Breast epithelium (tissue), 4 donors: ENCODE results near the gene CCDC106. TPM values are rescaled to one million over a fixed set of nuclear protein-coding genes. Genes with fewer than 3 reads are reported as not detected.

Experiments
- DNase-seq, 2 donors: peaks; one replicate each; pipeline ENCODE4 v3.0.0-alpha.2; 2019; ENCODE audit warnings: low spot score in 2 of 2
- H3K27ac ChIP-seq, 2 donors: fragments of 200-600 bp; sonication (generic) in 1 of 2; one replicate each; pipeline ENCODE4 v1.5.1; 2016 to 2019; ENCODE audit warnings: mild to moderate bottlenecking in 1 of 2
- H3K27me3 ChIP-seq, 2 donors: fragments of 200-600 bp; sonication (generic) in 1 of 2; one replicate each; pipeline versions ENCODE4 v1.5.1 to v1.6.0; 2017 to 2019; ENCODE audit warnings: control low read depth in 1 of 2, mild to moderate bottlenecking in 1 of 2
- H3K36me3 ChIP-seq: fragments of 200-600 bp; one replicate; pipeline ENCODE4 v1.5.1; 2019
- H3K4me1 ChIP-seq, 2 donors: fragments of 200-600 bp; sonication (generic); one replicate each; pipeline ENCODE4 v1.5.1; 2016 to 2019; ENCODE audit warnings: control low read depth in 1 of 2
- H3K4me3 ChIP-seq, 3 donors: fragments of 200-600 bp; sonication (generic); 1 replicate in 2 of 3; 2 replicates in 1 of 3; pipeline ENCODE4 v1.5.1; 2016 to 2019; ENCODE audit warnings: mild to moderate bottlenecking in 3 of 3, moderate library complexity in 2 of 3
- H3K9me3 ChIP-seq, 2 donors: fragments of 200-600 bp; sonication (generic) in 1 of 2; one replicate each; pipeline ENCODE4 v1.5.1; 2016 to 2019; ENCODE audit warnings: control low read depth in 1 of 2
- POLR2A ChIP-seq: fragments of 450-650 bp; IDR thresholded peaks from one replicate; pipeline ENCODE4 v1.6.1; 2016; ENCODE audit warnings: antibody characterized with exemption, mild to moderate bottlenecking, moderate library complexity
- POLR2AphosphoS5 ChIP-seq, 3 donors: sonication (generic); formaldehyde crosslinking; IDR thresholded peaks; one replicate each; pipeline ENCODE4 v1.6.1; 2017; ENCODE audit warnings: antibody characterized with exemption in 3 of 3
- intact Hi-C: fragments of 100-400 bp; cut with DNase I; formaldehyde crosslinking; loops from one replicate; pipeline ENCODE4 v1.15.1; 2023; ENCODE audit warnings: low total_unique reads
- total RNA-seq, 3 donors: library from RNA; depleted of rRNA; stranded (reverse); fragments of >200 nt; gene quantifications; one replicate each; pipeline ENCODE4 v1.1.0, GENCODE V29; 2016
- TF ChIP-seq, protein P1 (sequence below), 3 donors: fragments of 450-650 bp; IDR thresholded peaks; one replicate each; pipeline ENCODE4 v1.5.1; 2016 to 2017; ENCODE audit warnings: antibody characterized with exemption in 3 of 3, mild to moderate bottlenecking in 3 of 3, moderate library complexity in 3 of 3

Gene CCDC106
- total RNA-seq, 3 donors from 2014 or later: 7.9 to 10.5 (median 10.2) TPM

GRCh38 chr19:55600662-55601028, 47.4 kb upstream of the CCDC106 start:
- no peaks in the 10 kb centered on the region for H3K36me3 ChIP-seq
- peak overlapping the region; percentile 98 to 100 for H3K27ac ChIP-seq
- no peak for DNase-seq
- no peaks in the 10 kb centered on the region for H3K9me3 ChIP-seq
- H3K4me3 ChIP-seq: peak overlapping the region; percentile 76 to 98 (median 81)
- H3K27me3 ChIP-seq: no peaks in the 10 kb centered on the region
- H3K4me1 ChIP-seq: no peaks in the 10 kb centered on the region
- TF ChIP-seq POLR2A: no peak
- intact Hi-C loops: no loop called here

DNA sequence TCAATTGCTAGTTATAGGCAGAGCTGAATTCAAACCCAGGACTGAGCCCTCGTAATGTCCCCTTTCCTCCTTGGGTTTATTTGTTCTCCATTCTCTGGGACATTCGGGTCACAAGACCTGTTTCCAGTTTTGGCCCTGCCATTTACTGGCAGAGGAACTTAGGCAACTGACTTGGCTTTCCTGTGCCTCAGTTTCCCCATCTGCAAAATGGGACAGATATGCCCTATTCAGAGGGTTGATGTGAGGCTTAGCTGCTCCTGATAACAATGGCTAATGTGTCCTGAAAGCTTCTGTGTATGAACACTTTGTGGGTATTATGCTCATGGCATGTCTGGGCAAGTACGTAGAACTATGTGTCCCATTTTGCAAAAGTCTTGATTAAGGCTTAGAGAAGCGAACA, 46.9 kb upstream of the CCDC106 start:
- peak overlapping the region; percentile 98 to 100 for H3K27ac ChIP-seq
- peak overlapping the region; percentile 76 to 98 (median 81) for H3K4me3 ChIP-seq
- intact Hi-C loops: no loop called here
- no peaks in the 10 kb centered on the region for H3K4me1 ChIP-seq
- no peaks in the 10 kb centered on the region for H3K36me3 ChIP-seq
- no peak for DNase-seq
- H3K27me3 ChIP-seq: no peaks in the 10 kb centered on the region
- peak in 1 of 3 donors; percentile 34 for TF ChIP-seq POLR2AphosphoS5 (IDR thresholded peaks at IDR 0.05)
- TF ChIP-seq, protein P1, sequence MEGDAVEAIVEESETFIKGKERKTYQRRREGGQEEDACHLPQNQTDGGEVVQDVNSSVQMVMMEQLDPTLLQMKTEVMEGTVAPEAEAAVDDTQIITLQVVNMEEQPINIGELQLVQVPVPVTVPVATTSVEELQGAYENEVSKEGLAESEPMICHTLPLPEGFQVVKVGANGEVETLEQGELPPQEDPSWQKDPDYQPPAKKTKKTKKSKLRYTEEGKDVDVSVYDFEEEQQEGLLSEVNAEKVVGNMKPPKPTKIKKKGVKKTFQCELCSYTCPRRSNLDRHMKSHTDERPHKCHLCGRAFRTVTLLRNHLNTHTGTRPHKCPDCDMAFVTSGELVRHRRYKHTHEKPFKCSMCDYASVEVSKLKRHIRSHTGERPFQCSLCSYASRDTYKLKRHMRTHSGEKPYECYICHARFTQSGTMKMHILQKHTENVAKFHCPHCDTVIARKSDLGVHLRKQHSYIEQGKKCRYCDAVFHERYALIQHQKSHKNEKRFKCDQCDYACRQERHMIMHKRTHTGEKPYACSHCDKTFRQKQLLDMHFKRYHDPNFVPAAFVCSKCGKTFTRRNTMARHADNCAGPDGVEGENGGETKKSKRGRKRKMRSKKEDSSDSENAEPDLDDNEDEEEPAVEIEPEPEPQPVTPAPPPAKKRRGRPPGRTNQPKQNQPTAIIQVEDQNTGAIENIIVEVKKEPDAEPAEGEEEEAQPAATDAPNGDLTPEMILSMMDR (IDR thresholded peaks at IDR 0.05): no peak
- H3K9me3 ChIP-seq: no peaks in the 10 kb centered on the region

DNA sequence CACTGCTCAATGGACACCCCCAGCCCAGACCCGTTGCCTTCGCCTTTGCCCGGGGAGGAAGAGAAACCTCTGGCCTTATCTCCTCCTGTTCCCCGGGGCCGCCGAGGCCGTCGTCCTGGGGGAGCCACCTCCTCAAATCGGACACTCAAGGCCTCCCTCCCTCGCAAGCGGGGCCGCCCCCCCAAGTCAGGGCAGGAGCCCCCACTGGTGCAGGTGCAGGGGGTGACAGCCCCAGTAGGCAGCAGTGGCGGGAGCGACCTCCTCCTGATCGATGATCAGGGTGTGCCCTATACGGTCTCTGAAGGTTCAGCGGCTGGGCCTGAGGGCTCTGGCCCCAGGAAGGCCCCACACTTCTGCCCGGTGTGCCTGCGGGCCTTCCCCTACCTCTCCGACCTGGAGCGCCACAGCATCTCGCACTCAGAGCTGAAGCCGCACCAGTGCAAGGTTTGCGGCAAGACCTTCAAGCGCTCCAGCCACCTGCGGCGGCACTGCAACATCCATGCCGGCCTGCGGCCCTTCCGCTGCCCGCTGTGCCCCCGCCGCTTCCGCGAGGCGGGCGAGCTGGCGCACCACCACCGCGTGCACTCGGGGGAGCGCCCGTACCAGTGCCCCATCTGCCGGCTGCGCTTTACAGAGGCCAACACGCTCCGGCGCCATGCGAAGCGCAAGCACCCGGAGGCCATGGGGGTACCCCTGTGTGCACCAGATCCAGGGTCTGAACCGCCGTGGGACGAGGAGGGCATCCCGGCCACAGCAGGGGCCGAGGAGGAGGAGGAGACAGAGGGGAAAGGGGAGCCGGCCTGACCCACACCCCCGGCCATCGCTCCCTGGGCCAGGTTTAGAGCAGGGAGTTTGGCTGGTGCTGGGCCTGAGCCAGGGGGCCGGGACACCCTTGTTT, 45.7 kb upstream of the CCDC106 start:
- Histone ChIP-seq H3K9me3 (no peaks in the 10 kb centered on the region), H3K27me3 (no peaks in the 10 kb centered on the region), H3K27ac (peak overlapping the region; percentile 98 to 100), H3K36me3 (no peaks in the 10 kb centered on the region), H3K4me1 (peaks cover 0 to 6% of the 10 kb centered on the region in 2 donors), H3K4me3 (no peak overlapping the region)
- DNase-seq: no peak
- TF ChIP-seq POLR2AphosphoS5 (IDR thresholded peaks at IDR 0.05): no peak
- TF ChIP-seq POLR2A: no peak
- TF ChIP-seq, protein P1 (IDR thresholded peaks at IDR 0.05): no peak
- intact Hi-C loops: no loop called here

DNA sequence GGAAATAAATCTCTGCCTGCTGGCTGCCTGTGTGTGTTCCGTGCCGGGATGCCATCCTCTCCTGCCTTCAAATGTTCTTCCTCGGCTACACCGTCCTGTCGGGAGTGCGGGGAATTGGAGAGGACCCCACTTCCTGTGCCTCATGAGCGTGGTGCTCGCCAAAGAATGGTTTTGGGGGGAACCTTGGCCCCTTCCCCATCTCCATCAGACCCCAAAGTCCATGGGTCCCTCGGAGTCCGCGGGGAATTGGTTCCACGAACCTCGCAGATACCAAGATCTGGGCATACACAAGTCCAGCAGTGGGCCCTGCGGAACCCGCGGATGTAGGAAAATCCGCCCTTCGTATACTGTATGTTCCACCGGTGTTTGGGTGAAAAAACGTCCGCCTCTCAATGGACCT, 44.9 kb upstream of the CCDC106 start:
- Histone ChIP-seq H3K4me3 (no peak overlapping the region), H3K27ac (peak overlapping the region in 1 of 2 donors; percentile 23), H3K36me3 (no peaks in the 10 kb centered on the region), H3K9me3 (no peaks in the 10 kb centered on the region), H3K27me3 (no peaks in the 10 kb centered on the region), H3K4me1 (peaks cover 0 to 6% of the 10 kb centered on the region in 2 donors)
- no peak for TF ChIP-seq POLR2A
- intact Hi-C loops: no loop called here
- DNase-seq: no peak

DNA sequence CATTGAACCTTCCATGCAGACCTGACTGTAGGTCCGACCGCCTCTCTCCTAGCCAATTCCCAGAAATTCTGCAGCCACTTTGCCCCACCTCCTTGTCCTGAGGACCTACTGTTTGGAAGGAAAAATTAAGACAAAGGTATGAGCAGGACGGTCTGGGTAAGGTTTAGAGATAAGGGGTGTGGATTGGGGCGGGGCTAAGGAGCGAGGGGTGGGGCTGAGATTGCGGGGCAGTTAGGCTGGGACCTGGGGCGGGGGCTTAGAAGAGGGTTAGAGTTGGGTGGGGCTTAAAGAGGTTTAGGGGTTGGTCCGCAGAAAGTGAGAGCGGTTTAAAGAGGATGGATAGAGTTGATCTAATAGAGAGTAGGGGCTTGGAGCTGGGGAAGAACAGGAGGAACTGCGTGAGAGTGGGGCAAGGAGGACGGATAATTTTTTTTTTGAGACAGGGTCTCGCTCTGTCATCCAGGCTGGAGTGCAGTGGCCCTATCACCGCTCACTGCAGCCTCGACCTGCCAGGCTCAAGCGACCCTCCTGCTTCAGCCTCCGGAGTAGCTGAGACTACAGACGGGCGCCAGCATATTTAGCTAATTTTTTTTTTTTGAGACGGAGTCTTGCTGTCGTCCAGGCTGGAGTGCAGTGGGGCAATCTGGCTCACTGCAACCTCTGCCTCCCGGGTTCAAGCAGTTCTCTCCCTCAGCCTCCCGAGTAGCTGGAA, 44.3 kb upstream of the CCDC106 start:
- Histone ChIP-seq H3K36me3 (no peaks in the 10 kb centered on the region), H3K9me3 (no peaks in the 10 kb centered on the region), H3K27me3 (no peaks in the 10 kb centered on the region), H3K27ac (peak overlapping the region; percentile 93 to 98), H3K4me3 (peak overlapping the region in 2 of 3 donors; percentile 88 to 91), H3K4me1 (peaks cover 0 to 6% of the 10 kb centered on the region in 2 donors)
- DNase-seq: no peak
- intact Hi-C loops: no loop called here
- TF ChIP-seq POLR2AphosphoS5 (IDR thresholded peaks at IDR 0.05) (no peak), POLR2A (no peak)
- TF ChIP-seq, protein P1 (IDR thresholded peaks at IDR 0.05): no peak

GRCh38 chr19:55605207-55605636, 42.8 kb upstream of the CCDC106 start:
- peaks cover 0 to 6% of the 10 kb centered on the region in 2 donors for H3K4me1 ChIP-seq
- intact Hi-C loops: no loop called here
- peak; percentile 96 for DNase-seq

More at GRCh38 chr19:55605207-55605636, 42.8 kb upstream of the CCDC106 start:
- no peaks in the 10 kb centered on the region for H3K36me3 ChIP-seq
- peak overlapping the region; percentile 93 to 98 for H3K27ac ChIP-seq
- no peaks in the 10 kb centered on the region for H3K27me3 ChIP-seq
- TF ChIP-seq, protein P1 (IDR thresholded peaks at IDR 0.05): no peak
- TF ChIP-seq POLR2A (no peak), POLR2AphosphoS5 (IDR thresholded peaks at IDR 0.05) (peak; percentile 22 to 49 (median 42))
- H3K9me3 ChIP-seq: no peaks in the 10 kb centered on the region
- H3K4me3 ChIP-seq: peak overlapping the region; percentile 88 to 91 (median 91)
